Duodenal mucosa (tissue), 2 donors: ENCODE data around the gene LAMP5.

Experiments
- H3K27ac ChIP-seq: one replicate; pipeline ENCODE4 v1.7.0; 2013; ENCODE audit warnings: low read depth, low read length
- H3K27me3 ChIP-seq, 2 donors: one replicate each; pipeline ENCODE4 v1.7.0; 2013; ENCODE audit warnings: low read length in 2 of 2, control low read depth in 1 of 2; ENCODE audit not compliant: insufficient read depth in 2 of 2, control insufficient read depth in 1 of 2
- H3K36me3 ChIP-seq, 2 donors: one replicate each; pipeline ENCODE4 v1.7.0; 2013; ENCODE audit warnings: low read length in 2 of 2, control low read depth in 1 of 2; ENCODE audit not compliant: insufficient read depth in 2 of 2, control insufficient read depth in 1 of 2
- H3K4me1 ChIP-seq, 2 donors: one replicate each; pipeline ENCODE4 v1.7.0; 2013; ENCODE audit warnings: low read length in 2 of 2, control low read depth in 1 of 2; ENCODE audit not compliant: insufficient read depth in 2 of 2, control insufficient read depth in 1 of 2
- H3K4me3 ChIP-seq, 2 donors: one replicate each; pipeline ENCODE4 v1.7.0; 2013; ENCODE audit warnings: low read length in 2 of 2, low read depth in 1 of 2
- H3K9ac ChIP-seq, 2 donors: one replicate each; pipeline ENCODE4 v1.7.0; 2013; ENCODE audit warnings: low read length in 2 of 2, low read depth in 1 of 2
- H3K9me3 ChIP-seq, 2 donors: one replicate each; pipeline ENCODE4 v1.7.0; 2013; ENCODE audit warnings: low read length in 2 of 2, control low read depth in 1 of 2; ENCODE audit not compliant: control insufficient read depth in 1 of 2

Gene LAMP5

DNA sequence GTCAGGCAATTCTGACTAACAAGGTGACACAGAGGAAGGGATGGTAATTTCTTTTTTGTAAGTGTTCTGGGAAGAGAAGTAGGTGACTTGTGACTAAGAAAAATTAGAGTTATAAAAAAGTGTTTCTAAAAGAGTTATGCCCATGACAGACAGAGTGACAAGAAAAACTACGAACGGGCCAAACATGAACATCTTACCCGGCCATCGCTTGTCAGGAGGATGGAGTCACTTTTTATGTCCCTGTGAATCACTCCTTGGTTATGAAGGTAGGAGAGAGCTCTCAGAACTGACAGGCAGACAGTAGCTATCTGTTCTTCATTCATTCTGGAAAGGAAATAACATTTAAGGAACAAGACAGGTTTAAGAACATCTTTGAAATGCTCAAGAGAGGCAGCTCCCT lies 43.0 kb downstream of the LAMP5 start:
- H3K9me3 ChIP-seq, result no peaks in the 10 kb centered on the region
- H3K27ac ChIP-seq, result no peak overlapping the region
- H3K36me3 ChIP-seq, result no peaks in the 10 kb centered on the region
- H3K4me3 ChIP-seq, result no peak overlapping the region
- H3K4me1 ChIP-seq, result no peaks in the 10 kb centered on the region
- H3K9ac ChIP-seq, result no peak overlapping the region
- H3K27me3 ChIP-seq, result no peaks in the 10 kb centered on the region

DNA sequence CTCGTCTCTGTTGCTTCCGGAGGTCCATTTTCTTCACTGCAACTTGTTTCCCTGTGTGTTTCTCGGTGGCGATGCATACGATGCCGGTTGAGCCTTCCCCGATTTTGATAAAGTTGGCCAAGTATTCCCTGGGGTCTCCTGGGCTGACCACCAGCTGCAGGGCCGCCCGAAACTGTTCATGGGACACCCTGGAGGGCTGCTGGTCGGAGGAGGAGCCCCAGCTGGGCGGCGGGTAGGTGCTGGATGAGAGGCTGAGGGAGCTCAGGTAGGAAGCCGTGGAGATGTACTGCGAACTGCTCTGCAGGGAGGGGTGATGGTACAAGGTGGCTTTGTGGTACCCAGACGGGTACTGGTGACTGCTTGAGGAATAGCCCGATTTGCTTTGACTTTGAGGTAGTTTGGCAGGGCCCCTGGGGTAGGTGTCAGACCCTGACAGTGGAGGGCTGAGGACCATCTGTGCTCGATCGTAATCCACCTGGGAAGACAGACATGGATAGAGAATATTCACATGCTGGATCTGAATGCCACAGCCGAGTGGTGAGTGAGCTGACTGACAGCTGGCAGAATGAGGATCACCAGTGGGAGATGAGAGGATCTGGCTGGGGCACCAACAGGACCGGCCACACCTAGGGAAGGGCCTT lies 51.6 kb downstream of the LAMP5 start:
- H3K4me1 ChIP-seq, result no peaks in the 10 kb centered on the region
- no peak overlapping the region for H3K27ac ChIP-seq
- H3K27me3 ChIP-seq, result no peaks in the 10 kb centered on the region
- H3K9ac ChIP-seq, result no peak overlapping the region
- no peaks in the 10 kb centered on the region for H3K36me3 ChIP-seq
- H3K4me3 ChIP-seq, result no peak overlapping the region
- no peaks in the 10 kb centered on the region for H3K9me3 ChIP-seq

DNA sequence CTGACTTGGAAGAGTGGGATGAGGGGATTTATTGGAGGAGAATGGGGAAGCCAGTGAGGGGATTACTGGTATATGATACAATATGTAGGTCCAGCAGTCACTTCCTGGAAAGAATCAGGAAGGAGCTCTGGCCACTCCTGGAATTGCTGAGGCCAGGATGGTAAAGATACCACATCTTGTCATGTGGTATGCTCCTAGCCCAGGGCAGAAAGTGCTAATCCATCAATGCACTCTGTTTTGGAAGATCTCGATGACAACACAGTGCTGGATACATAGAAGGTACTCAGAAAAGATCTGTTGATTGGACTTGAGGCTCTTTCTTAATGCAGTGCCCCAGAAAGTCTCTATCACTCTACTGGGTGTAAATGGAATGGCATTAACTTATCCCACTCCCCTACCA lies 52.6 kb downstream of the LAMP5 start:
- no peaks in the 10 kb centered on the region for H3K9me3 ChIP-seq
- H3K4me1 ChIP-seq, result no peaks in the 10 kb centered on the region
- no peaks in the 10 kb centered on the region for H3K27me3 ChIP-seq
- H3K9ac ChIP-seq, result no peak overlapping the region
- H3K4me3 ChIP-seq, result no peak overlapping the region
- no peaks in the 10 kb centered on the region for H3K36me3 ChIP-seq
- H3K27ac ChIP-seq, result no peak overlapping the region

DNA sequence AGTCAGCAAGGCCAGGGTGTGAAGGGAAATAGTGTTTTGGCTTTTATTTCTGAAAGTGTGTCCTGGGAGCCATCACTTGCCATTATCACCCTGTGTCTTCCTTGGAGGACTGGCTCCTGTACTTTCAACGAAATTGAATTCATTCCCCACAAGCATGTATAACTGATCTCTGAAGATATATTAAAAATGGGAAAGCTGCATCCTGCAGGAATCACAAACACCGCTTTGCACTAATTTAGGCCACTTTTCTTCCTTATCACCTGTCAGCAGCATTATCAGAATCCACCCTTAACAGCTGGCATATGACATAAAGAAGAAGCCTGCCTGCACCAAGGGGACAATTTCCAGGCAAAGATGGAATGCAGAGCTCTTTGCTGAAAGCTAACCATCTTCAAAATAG lies 56.2 kb downstream of the LAMP5 start:
- Histone ChIP-seq H3K9me3 (no peaks in the 10 kb centered on the region), H3K27ac (no peak overlapping the region), H3K36me3 (no peaks in the 10 kb centered on the region), H3K9ac (no peak overlapping the region), H3K4me3 (no peak overlapping the region), H3K27me3 (peaks cover 0 to 8% of the 10 kb centered on the region in 2 donors), H3K4me1 (no peaks in the 10 kb centered on the region)

DNA sequence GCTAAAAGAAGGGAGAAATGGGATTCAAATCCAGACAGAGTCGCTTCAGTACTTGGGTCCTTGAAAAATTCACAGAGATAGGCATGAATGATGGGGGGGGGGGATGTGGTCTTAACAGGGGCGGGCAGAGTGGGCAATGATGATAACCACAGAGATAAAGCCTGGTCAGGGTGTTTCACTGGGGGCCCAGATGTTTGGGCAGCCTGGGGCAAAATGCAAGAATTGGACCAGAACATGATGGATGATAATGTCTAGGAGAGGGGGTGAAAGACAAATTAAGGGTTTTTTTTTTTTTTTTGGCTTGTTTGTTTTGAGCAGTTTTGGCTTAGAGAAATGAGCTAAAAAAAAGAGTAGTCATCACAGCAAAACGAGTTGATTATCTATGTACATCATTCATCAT lies 57.4 kb downstream of the LAMP5 start:
- Histone ChIP-seq H3K27me3 (peaks cover 4 to 8% of the 10 kb centered on the region in 2 donors), H3K9ac (no peak overlapping the region), H3K4me3 (no peak overlapping the region), H3K36me3 (no peaks in the 10 kb centered on the region), H3K4me1 (no peaks in the 10 kb centered on the region), H3K27ac (no peak overlapping the region), H3K9me3 (no peaks in the 10 kb centered on the region)

DNA sequence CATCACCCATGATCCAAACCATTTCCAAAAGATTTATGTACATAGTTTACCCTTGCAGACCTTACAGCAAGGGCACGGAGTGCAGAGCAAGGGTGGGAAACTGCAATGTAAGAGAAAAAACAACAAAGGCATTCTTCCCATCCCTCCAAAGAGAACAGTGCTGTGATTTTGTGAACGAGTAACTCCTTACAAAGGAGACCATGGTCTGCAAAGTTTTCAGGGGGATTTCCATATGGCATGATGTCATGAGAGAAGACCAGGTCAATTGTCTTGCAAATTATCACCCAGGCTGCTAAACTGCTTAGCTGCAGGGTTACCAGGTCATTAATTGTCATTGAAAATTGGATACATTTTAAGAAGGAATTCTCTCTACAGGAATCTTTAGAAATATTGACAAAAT lies 58.3 kb downstream of the LAMP5 start:
- Histone ChIP-seq H3K27me3 (peaks cover 5 to 8% of the 10 kb centered on the region in 2 donors), H3K4me3 (no peak overlapping the region), H3K9ac (no peak overlapping the region), H3K4me1 (no peaks in the 10 kb centered on the region), H3K36me3 (no peaks in the 10 kb centered on the region), H3K9me3 (no peaks in the 10 kb centered on the region), H3K27ac (no peak overlapping the region)

DNA sequence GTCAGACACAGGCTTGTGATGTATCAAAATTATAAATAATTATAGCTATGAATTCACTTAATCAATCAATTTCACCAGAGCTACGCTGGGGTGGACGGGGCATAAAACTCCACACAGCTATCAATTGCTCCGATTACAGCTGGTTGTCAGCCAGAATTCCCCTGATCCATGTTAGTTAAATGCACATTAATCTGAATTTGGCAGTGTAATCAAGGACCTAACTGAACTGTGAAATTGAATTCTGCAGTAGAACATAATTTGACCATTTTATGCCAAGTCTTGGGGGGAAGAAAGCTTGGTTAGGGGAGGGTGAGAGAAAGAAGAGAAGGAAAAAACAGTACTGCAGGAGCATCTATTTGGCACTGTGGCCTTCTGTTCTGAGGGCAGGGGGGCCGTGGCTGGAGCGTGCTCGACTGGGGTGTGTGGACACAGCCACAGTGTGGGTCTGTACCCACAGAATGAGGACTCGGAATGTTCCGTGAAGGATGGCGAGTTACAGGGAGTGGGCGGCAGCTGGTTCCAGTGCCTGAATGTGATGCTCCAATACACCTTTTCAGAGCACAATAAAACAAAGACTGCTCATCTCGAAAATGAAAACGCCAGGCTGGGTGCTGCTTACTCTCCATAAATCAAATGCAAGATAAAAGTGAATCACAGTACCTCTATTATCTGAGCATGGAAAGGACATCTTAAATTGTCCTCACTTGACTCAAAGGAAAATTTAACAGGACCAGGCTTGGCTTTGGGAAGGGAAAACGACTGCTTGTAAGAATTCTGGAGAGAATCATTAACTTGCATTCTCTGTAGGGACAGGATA lies 59.2 kb downstream of the LAMP5 start:
- Histone ChIP-seq H3K9ac (no peak overlapping the region), H3K27me3 (peaks cover 5 to 8% of the 10 kb centered on the region in 2 donors), H3K9me3 (no peaks in the 10 kb centered on the region), H3K4me3 (no peak overlapping the region), H3K36me3 (no peaks in the 10 kb centered on the region), H3K4me1 (no peaks in the 10 kb centered on the region), H3K27ac (no peak overlapping the region)

DNA sequence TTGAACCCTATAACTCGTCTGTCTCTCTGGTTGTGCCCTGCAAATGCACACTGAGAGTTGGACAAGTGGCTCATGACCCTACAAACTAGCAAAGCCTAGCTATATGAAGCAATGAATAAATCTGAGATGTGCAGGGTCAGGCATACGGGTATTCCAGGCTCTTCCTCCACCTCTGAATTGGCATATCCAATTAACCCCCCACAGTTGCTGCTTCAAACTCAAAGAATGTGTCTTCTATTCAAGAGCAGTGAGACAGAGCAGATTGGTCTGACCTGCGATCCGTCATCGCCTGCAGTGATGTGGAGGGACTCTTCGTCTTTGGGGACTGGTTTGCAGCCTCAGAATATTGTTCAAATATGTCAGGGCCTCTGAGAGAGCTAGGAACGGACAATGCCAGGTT lies 59.8 kb downstream of the LAMP5 start:
- no peak overlapping the region for H3K27ac ChIP-seq
- H3K36me3 ChIP-seq, result no peaks in the 10 kb centered on the region
- no peak overlapping the region for H3K4me3 ChIP-seq
- no peaks in the 10 kb centered on the region for H3K4me1 ChIP-seq
- H3K9ac ChIP-seq, result no peak overlapping the region
- no peaks in the 10 kb centered on the region for H3K9me3 ChIP-seq
- peaks cover 5 to 8% of the 10 kb centered on the region in 2 donors for H3K27me3 ChIP-seq

DNA sequence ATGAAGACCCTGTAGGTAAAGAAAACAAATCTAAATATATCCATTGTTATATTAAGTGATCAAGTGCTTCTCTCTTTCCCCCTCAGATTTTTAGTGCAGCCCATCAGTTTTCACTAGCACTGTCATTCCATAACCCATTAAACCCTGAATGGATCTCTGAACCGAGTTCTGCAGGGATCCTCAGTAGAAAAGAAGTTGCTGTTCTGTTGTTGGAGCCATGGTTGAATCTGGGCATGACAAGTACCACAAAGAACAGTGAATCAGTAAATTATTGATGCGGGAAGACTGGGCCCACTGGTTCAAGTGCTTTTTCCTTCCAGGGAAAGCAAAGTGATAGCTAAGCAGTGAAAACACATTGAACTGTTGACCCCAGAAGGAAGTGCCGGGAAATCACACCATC lies 60.4 kb downstream of the LAMP5 start:
- Histone ChIP-seq H3K36me3 (no peaks in the 10 kb centered on the region), H3K27me3 (peaks cover 5 to 8% of the 10 kb centered on the region in 2 donors), H3K9me3 (no peaks in the 10 kb centered on the region), H3K4me1 (no peaks in the 10 kb centered on the region), H3K9ac (no peak overlapping the region), H3K27ac (no peak overlapping the region), H3K4me3 (no peak overlapping the region)

DNA sequence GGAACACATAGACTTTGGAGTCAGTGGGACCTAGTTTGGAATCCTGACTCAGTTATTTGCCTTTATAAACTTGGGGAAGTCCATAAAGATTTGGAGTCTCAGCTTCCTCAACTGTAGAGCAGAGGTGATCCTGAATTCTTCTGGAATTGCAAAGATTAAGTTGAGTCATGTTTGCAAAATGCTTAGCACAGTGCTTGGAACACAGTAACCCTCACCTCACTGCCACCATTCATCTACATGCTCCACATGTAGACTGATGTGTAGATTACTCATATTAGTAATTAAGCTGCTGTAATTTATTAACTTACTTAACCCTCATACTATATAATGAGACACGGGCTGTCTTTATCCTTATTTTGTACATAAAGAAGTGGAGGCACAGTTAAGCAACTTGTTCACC lies 61.4 kb downstream of the LAMP5 start:
- Histone ChIP-seq H3K27me3 (peaks cover 5 to 8% of the 10 kb centered on the region in 2 donors), H3K27ac (no peak overlapping the region), H3K36me3 (no peaks in the 10 kb centered on the region), H3K4me1 (no peaks in the 10 kb centered on the region), H3K4me3 (no peak overlapping the region), H3K9ac (no peak overlapping the region), H3K9me3 (no peaks in the 10 kb centered on the region)
